ENCODE measurements around the gene PTPRR.

Gene PTPRR

DNA sequence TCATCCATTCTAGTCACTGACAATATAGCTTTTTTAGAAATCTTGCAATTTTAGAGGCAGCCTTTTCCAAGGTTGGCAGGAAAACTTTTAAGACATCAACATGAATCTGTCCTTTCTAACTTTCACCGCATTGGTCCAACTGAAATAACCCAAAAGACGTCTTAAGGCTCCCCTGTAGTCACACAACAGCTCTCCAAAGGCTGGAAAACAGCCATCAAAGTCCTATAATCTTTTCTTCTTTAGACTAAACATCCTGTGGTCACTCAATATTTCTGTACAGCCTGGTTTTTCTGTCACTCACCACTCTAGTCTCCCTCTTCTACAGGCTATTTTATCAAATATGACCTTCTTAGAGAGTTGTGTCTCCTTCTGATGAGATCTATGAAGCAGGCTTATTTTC is 278.8 kb downstream of the PTPRR start:
- Histone ChIP-seq H3K36me3 (ENCODE audit: control insufficient read depth in 4 of 4, insufficient read depth in 4 of 4, low read length in 3 of 4) (no peaks in the 10 kb centered on the region), H3K4me1 (ENCODE audit: control extremely low read depth in 1 of 4, control insufficient read depth in 4 of 4, insufficient read depth in 4 of 4, low read length in 3 of 4) (peaks cover 0 to 21% (median 10%) of the 10 kb centered on the region in 4 experiments), H3K4me3 (ENCODE audit: control insufficient read depth in 1 of 7, extremely low read depth in 1 of 7, insufficient read depth in 4 of 7, low read depth in 2 of 7, low read length in 6 of 7) (no peak overlapping the region), H3K9me3 (ENCODE audit: control extremely low read depth in 1 of 5, control insufficient read depth in 4 of 5, insufficient read depth in 2 of 5, low read depth in 1 of 5, low read length in 4 of 5) (no peaks in the 10 kb centered on the region), H3K27ac (ENCODE audit: insufficient read depth in 1 of 2, low read depth in 1 of 2, low read length in 2 of 2, poor library complexity in 1 of 2, severe bottlenecking in 2 of 2) (no peak overlapping the region), H3K27me3 (replicated peaks in 2 of 5; ENCODE audit: control insufficient read depth in 4 of 5, insufficient read depth in 5 of 5, low read length in 4 of 5) (no peaks in the 10 kb centered on the region)
- 100% methylated on average over 2 of the region's 2 CpGs for whole genome bisulfite sequencing (ENCODE audit: insufficient coverage)
- no peak for DNase-seq
- ChIA-PET POLR2A (no interaction called here), CTCF (no interaction called here)

DNA sequence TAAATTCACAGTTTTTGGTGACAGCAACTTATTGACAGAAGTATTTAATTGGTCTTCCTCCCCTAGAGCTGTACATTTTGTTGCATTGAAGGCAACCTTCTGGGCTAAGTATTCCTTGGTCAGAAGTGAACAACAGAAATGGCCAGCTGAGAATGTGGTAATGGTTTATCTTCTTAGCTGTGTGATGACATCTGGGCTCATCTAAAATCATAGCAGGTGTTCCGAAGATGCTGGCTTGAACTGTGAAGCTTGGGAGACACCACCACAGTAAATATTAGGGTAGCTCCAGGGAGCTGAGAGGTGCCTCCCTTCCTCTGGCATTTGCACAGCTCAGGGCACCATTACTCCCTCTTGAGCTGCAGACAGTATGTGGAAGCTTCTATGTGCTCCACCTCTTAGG is 279.6 kb downstream of the PTPRR start:
- no peaks in the 10 kb centered on the region for H3K36me3 ChIP-seq (ENCODE audit: control insufficient read depth in 4 of 4, insufficient read depth in 4 of 4, low read length in 3 of 4)
- POLR2A ChIA-PET: no interaction called here
- no peaks in the 10 kb centered on the region for H3K9me3 ChIP-seq (ENCODE audit: control extremely low read depth in 1 of 5, control insufficient read depth in 4 of 5, insufficient read depth in 2 of 5, low read depth in 1 of 5, low read length in 4 of 5)
- H3K27me3 ChIP-seq (replicated peaks in 2 of 5; ENCODE audit: control insufficient read depth in 4 of 5, insufficient read depth in 5 of 5, low read length in 4 of 5): no peaks in the 10 kb centered on the region
- no peak for DNase-seq
- WGBS (ENCODE audit: insufficient coverage): 100% methylated on average over 1 of the region's 1 CpG
- H3K27ac ChIP-seq (ENCODE audit: insufficient read depth in 1 of 2, low read depth in 1 of 2, low read length in 2 of 2, poor library complexity in 1 of 2, severe bottlenecking in 2 of 2): no peak overlapping the region
- CTCF ChIA-PET: no interaction called here
- no peak overlapping the region for H3K4me3 ChIP-seq (ENCODE audit: control insufficient read depth in 1 of 7, extremely low read depth in 1 of 7, insufficient read depth in 4 of 7, low read depth in 2 of 7, low read length in 6 of 7)
- peaks cover 0 to 15% (median 6%) of the 10 kb centered on the region in 4 experiments for H3K4me1 ChIP-seq (ENCODE audit: control extremely low read depth in 1 of 4, control insufficient read depth in 4 of 4, insufficient read depth in 4 of 4, low read length in 3 of 4)

GRCh38 chr12:70639535-70639934 is 281.0 kb downstream of the PTPRR start:
- ChIA-PET CTCF (no interaction called here), POLR2A (no interaction called here)
- Histone ChIP-seq H3K4me1 (ENCODE audit: control extremely low read depth in 1 of 4, control insufficient read depth in 4 of 4, insufficient read depth in 4 of 4, low read length in 3 of 4) (peaks cover 0 to 4% (median 0%) of the 10 kb centered on the region in 4 experiments), H3K27ac (ENCODE audit: insufficient read depth in 1 of 2, low read depth in 1 of 2, low read length in 2 of 2, poor library complexity in 1 of 2, severe bottlenecking in 2 of 2) (no peak overlapping the region), H3K27me3 (replicated peaks in 2 of 5; ENCODE audit: control insufficient read depth in 4 of 5, insufficient read depth in 5 of 5, low read length in 4 of 5) (no peaks in the 10 kb centered on the region), H3K4me3 (ENCODE audit: control insufficient read depth in 1 of 7, extremely low read depth in 1 of 7, insufficient read depth in 4 of 7, low read depth in 2 of 7, low read length in 6 of 7) (no peak overlapping the region), H3K9me3 (ENCODE audit: control extremely low read depth in 1 of 5, control insufficient read depth in 4 of 5, insufficient read depth in 2 of 5, low read depth in 1 of 5, low read length in 4 of 5) (no peaks in the 10 kb centered on the region), H3K36me3 (ENCODE audit: control insufficient read depth in 4 of 4, insufficient read depth in 4 of 4, low read length in 3 of 4) (no peaks in the 10 kb centered on the region)
- DNase-seq: no peak
- WGBS (ENCODE audit: insufficient coverage): no CpG with 5 or more reads among the region's 2 CpGs

DNA sequence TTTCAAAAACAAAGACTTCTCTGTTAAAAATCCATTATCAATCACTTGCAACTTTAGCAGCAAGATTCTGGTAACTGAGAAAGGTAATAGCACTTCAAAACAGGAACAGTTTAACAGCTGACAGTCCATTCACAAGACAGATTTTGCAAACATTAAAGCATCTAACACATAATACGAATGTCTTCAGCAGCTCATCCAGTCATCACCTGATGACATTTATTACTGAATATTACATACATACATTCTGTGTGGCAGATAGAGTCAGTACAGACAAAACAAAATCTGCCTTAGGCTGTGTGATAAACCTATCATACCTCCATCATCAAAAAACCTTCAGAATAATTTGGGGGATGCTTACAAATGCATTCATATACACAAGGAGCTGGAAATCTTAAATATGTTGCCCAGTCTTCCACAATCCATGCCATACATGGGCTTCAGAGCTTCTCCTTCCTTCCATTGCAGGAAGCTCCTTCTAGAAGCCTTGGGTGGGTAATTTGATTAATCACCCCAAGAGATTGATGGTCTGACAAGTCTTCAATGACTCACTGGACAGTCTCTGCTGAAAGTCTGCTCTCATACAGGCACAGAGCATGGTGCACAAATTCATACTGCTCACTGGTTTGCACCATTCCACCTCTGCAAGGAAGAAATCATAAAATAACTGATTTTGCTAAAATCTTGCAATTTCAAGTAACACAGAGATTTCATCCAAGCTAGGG is 281.7 kb downstream of the PTPRR start:
- Histone ChIP-seq H3K36me3 (ENCODE audit: control insufficient read depth in 4 of 4, insufficient read depth in 4 of 4, low read length in 3 of 4) (no peaks in the 10 kb centered on the region), H3K4me3 (ENCODE audit: control insufficient read depth in 1 of 7, extremely low read depth in 1 of 7, insufficient read depth in 4 of 7, low read depth in 2 of 7, low read length in 6 of 7) (no peak overlapping the region), H3K9me3 (ENCODE audit: control extremely low read depth in 1 of 5, control insufficient read depth in 4 of 5, insufficient read depth in 2 of 5, low read depth in 1 of 5, low read length in 4 of 5) (no peaks in the 10 kb centered on the region), H3K27ac (ENCODE audit: insufficient read depth in 1 of 2, low read depth in 1 of 2, low read length in 2 of 2, poor library complexity in 1 of 2, severe bottlenecking in 2 of 2) (no peak overlapping the region), H3K27me3 (replicated peaks in 2 of 5; ENCODE audit: control insufficient read depth in 4 of 5, insufficient read depth in 5 of 5, low read length in 4 of 5) (no peaks in the 10 kb centered on the region), H3K4me1 (ENCODE audit: control extremely low read depth in 1 of 4, control insufficient read depth in 4 of 4, insufficient read depth in 4 of 4, low read length in 3 of 4) (peaks cover 0 to 4% (median 0%) of the 10 kb centered on the region in 4 experiments)
- peak in 1 of 3 donors; percentile 7 for DNase-seq
- ChIA-PET CTCF (interaction anchor here (0.9 kb wide), 1 partner anchor 10 kb away, joined by 3 read pairs; no protein-coding TSS in a partner anchor), POLR2A (no interaction called here)
- WGBS (ENCODE audit: insufficient coverage): no CpG with 5 or more reads among the region's 1 CpG

- Histone ChIP-seq H3K4me1 (ENCODE audit: control extremely low read depth in 1 of 4, control insufficient read depth in 4 of 4, insufficient read depth in 4 of 4, low read length in 3 of 4) (peaks cover 0 to 4% (median 0%) of the 10 kb centered on the region in 4 experiments), H3K9me3 (ENCODE audit: control extremely low read depth in 1 of 5, control insufficient read depth in 4 of 5, insufficient read depth in 2 of 5, low read depth in 1 of 5, low read length in 4 of 5) (no peaks in the 10 kb centered on the region), H3K27me3 (replicated peaks in 2 of 5; ENCODE audit: control insufficient read depth in 4 of 5, insufficient read depth in 5 of 5, low read length in 4 of 5) (no peaks in the 10 kb centered on the region), H3K36me3 (ENCODE audit: control insufficient read depth in 4 of 4, insufficient read depth in 4 of 4, low read length in 3 of 4) (no peaks in the 10 kb centered on the region), H3K27ac (ENCODE audit: insufficient read depth in 1 of 2, low read depth in 1 of 2, low read length in 2 of 2, poor library complexity in 1 of 2, severe bottlenecking in 2 of 2) (no peak within 1 kb of the TSS), H3K4me3 (ENCODE audit: control insufficient read depth in 1 of 7, extremely low read depth in 1 of 7, insufficient read depth in 4 of 7, low read depth in 2 of 7, low read length in 6 of 7) (no peak within 1 kb of the TSS)
- ChIA-PET CTCF (interaction anchor here (0.6 kb wide), 1 partner anchor 36 kb away, joined by 3 read pairs; no protein-coding TSS in a partner anchor), POLR2A (interaction anchor here (0.6 kb wide), 1 partner anchor 29 kb away, joined by 5 read pairs; no protein-coding TSS in a partner anchor)
- DNase-seq: no peak
- 40% methylated on average over 1 of the region's 6 CpGs for WGBS (ENCODE audit: insufficient coverage)
Observed at GRCh38 chr12:70637303-70638085, 283.0 kb downstream of the PTPRR start, which contains the start of gene PTPRB. Gene PTPRB (minus strand): TSS chr12:70637429. CDS start chr12:70637395, 34 bp downstream.

GRCh38 chr12:70635755-70636154 is 284.8 kb downstream of the PTPRR start:
- Histone ChIP-seq H3K4me1 (ENCODE audit: control extremely low read depth in 1 of 4, control insufficient read depth in 4 of 4, insufficient read depth in 4 of 4, low read length in 3 of 4) (peaks cover 0 to 4% (median 0%) of the 10 kb centered on the region in 4 experiments), H3K4me3 (ENCODE audit: control insufficient read depth in 1 of 7, extremely low read depth in 1 of 7, insufficient read depth in 4 of 7, low read depth in 2 of 7, low read length in 6 of 7) (no peak overlapping the region), H3K36me3 (ENCODE audit: control insufficient read depth in 4 of 4, insufficient read depth in 4 of 4, low read length in 3 of 4) (no peaks in the 10 kb centered on the region), H3K27me3 (replicated peaks in 2 of 5; ENCODE audit: control insufficient read depth in 4 of 5, insufficient read depth in 5 of 5, low read length in 4 of 5) (no peaks in the 10 kb centered on the region), H3K27ac (ENCODE audit: insufficient read depth in 1 of 2, low read depth in 1 of 2, low read length in 2 of 2, poor library complexity in 1 of 2, severe bottlenecking in 2 of 2) (no peak overlapping the region), H3K9me3 (ENCODE audit: control extremely low read depth in 1 of 5, control insufficient read depth in 4 of 5, insufficient read depth in 2 of 5, low read depth in 1 of 5, low read length in 4 of 5) (no peaks in the 10 kb centered on the region)
- WGBS (ENCODE audit: insufficient coverage): 100% methylated on average over 6 of the region's 7 CpGs
- POLR2A ChIA-PET: no interaction called here
- CTCF ChIA-PET: interaction anchor here (1.3 kb wide), 1 partner anchor 90 kb away, joined by 3 read pairs; no protein-coding TSS in a partner anchor
- DNase-seq: no peak

Data from common myeloid progenitor, CD34-positive (primary cell).